WERI-Rb-1 (cell line): Measurements from ENCODE around the gene FSD1L.

Source experiments
- DNase-seq: peaks from one replicate; pipeline ENCODE4 v3.0.0-alpha.2; 2020
- H3K27ac ChIP-seq: fragments of 250-450 bp; sonication (Bioruptor Pico); 2 replicates; pipeline ENCODE4 v1.5.1; 2020; ENCODE audit warnings: mild to moderate bottlenecking, moderate library complexity
- H3K27me3 ChIP-seq: fragments of 250-450 bp; sonication (Bioruptor Pico); 2 replicates; pipeline ENCODE4 v1.5.1; 2021; ENCODE audit warnings: mild to moderate bottlenecking, low read depth, moderate library complexity; ENCODE audit not compliant: insufficient read depth, severe bottlenecking
- H3K36me3 ChIP-seq: fragments of 250-450 bp; sonication (Bioruptor Pico); 2 replicates; pipeline ENCODE4 v1.5.1; 2020; ENCODE audit warnings: mild to moderate bottlenecking, moderate library complexity
- H3K4me3 ChIP-seq: 2 replicates; pipeline ENCODE4 v1.5.1; 2011; ENCODE audit warnings: low read depth, mild to moderate bottlenecking, control low read depth, low read length
- H3K9me3 ChIP-seq: fragments of 250-450 bp; sonication (Bioruptor Pico); 2 replicates; pipeline ENCODE4 v1.5.1; 2021; ENCODE audit warnings: mild to moderate bottlenecking, moderate library complexity; ENCODE audit not compliant: severe bottlenecking
- CTCF ChIP-seq: IDR thresholded peaks from 2 replicates; pipeline ENCODE4 v1.5.1; 2011; ENCODE audit warnings: low read depth, mild to moderate bottlenecking, control low read depth, inconsistent platforms, low read length

The FSD1L gene

GRCh38 chr9:105468875-105469274, 21.0 kb downstream of the FSD1L start:
- no peaks in the 10 kb centered on the region for H3K9me3 ChIP-seq
- H3K36me3 ChIP-seq: peaks cover 82% of the 10 kb centered on the region
- H3K27me3 ChIP-seq: no peaks in the 10 kb centered on the region
- no peak for DNase-seq
- no peak overlapping the region for H3K4me3 ChIP-seq
- TF ChIP-seq CTCF: no peak
- no peak overlapping the region for H3K27ac ChIP-seq

GRCh38 chr9:105473221-105473620, 25.4 kb downstream of the FSD1L start:
- no peak overlapping the region for H3K27ac ChIP-seq
- TF ChIP-seq CTCF: no peak
- no peak overlapping the region for H3K4me3 ChIP-seq
- no peaks in the 10 kb centered on the region for H3K27me3 ChIP-seq
- no peak for DNase-seq
- no peaks in the 10 kb centered on the region for H3K9me3 ChIP-seq
- H3K36me3 ChIP-seq: peaks cover 42% of the 10 kb centered on the region

- peaks cover 21% of the 10 kb centered on the region for H3K36me3 ChIP-seq
- peak; percentile 44 for TF ChIP-seq CTCF
- H3K9me3 ChIP-seq: no peaks in the 10 kb centered on the region
- DNase-seq: no peak
- H3K4me3 ChIP-seq: no peak overlapping the region
- H3K27ac ChIP-seq: no peak overlapping the region
- H3K27me3 ChIP-seq: no peaks in the 10 kb centered on the region
Measured at GRCh38 chr9:105475302-105475701, 27.5 kb downstream of the FSD1L start.

- H3K36me3 ChIP-seq: peaks cover 5% of the 10 kb centered on the region
- no peak for TF ChIP-seq CTCF
- H3K27me3 ChIP-seq: no peaks in the 10 kb centered on the region
- DNase-seq: no peak
- no peak overlapping the region for H3K27ac ChIP-seq
- H3K4me3 ChIP-seq: no peak overlapping the region
- H3K9me3 ChIP-seq: no peaks in the 10 kb centered on the region
Measured at GRCh38 chr9:105479846-105480245, 32.0 kb downstream of the FSD1L start.

GRCh38 chr9:105483618-105484017, 35.8 kb downstream of the FSD1L start:
- H3K27me3 ChIP-seq: no peaks in the 10 kb centered on the region
- H3K27ac ChIP-seq: no peak overlapping the region
- H3K36me3 ChIP-seq: peaks cover 35% of the 10 kb centered on the region
- TF ChIP-seq CTCF: no peak
- H3K9me3 ChIP-seq: no peaks in the 10 kb centered on the region
- no peak for DNase-seq
- no peak overlapping the region for H3K4me3 ChIP-seq

- Histone ChIP-seq H3K27ac (no peak overlapping the region), H3K4me3 (no peak overlapping the region), H3K27me3 (no peaks in the 10 kb centered on the region), H3K9me3 (no peaks in the 10 kb centered on the region), H3K36me3 (peaks cover 38% of the 10 kb centered on the region)
- DNase-seq: no peak
- TF ChIP-seq CTCF: no peak
Measured at GRCh38 chr9:105484226-105484625, 36.4 kb downstream of the FSD1L start.
